Peyer's patch (tissue), 4 donors: ENCODE results near the gene GRIA4. TPM values are rescaled to one million over a fixed set of nuclear protein-coding genes. Genes with fewer than 3 reads are reported as not detected.

Source experiments
- DNase-seq, 3 donors: peaks; one replicate each; pipeline ENCODE4 v3.0.0-alpha.2; 2017 to 2019
- H3K27ac ChIP-seq, 4 donors: fragments of 200-600 bp; sonication (generic); one replicate each; pipeline ENCODE4 v1.5.1; 2016 to 2019
- H3K27me3 ChIP-seq, 2 donors: fragments of 200-600 bp; sonication (generic); one replicate each; pipeline ENCODE4 v1.5.1; 2019
- H3K36me3 ChIP-seq, 3 donors: fragments of 200-600 bp; sonication (generic); one replicate each; pipeline ENCODE4 v1.5.1; 2016 to 2019
- H3K4me1 ChIP-seq, 4 donors: fragments of 200-600 bp; sonication (generic); one replicate each; pipeline ENCODE4 v1.5.1; 2016 to 2019
- H3K4me3 ChIP-seq, 4 donors: fragments of 200-600 bp; sonication (generic); 1 replicate in 3 of 4; 2 replicates in 1 of 4; pipeline ENCODE4 v1.5.1; 2016 to 2019; ENCODE audit warnings: mild to moderate bottlenecking in 1 of 4
- H3K9me3 ChIP-seq, 4 donors: fragments of 200-600 bp; sonication (generic); one replicate each; pipeline ENCODE4 v1.5.1; 2016 to 2019; ENCODE audit warnings: mild to moderate bottlenecking in 1 of 4
- CTCF ChIP-seq, 6 experiments: fragments of 450-650 bp in 4 of 6; fragments of 200-600 bp in 2 of 6; sonication (generic) in 1 of 6; IDR thresholded peaks; one replicate each; pipeline ENCODE4 v1.5.1; 2017 to 2019; ENCODE audit warnings: antibody characterized with exemption in 6 of 6, mild to moderate bottlenecking in 3 of 6, moderate library complexity in 1 of 6
- POLR2A ChIP-seq, 2 donors: fragments of 450-650 bp; IDR thresholded peaks; one replicate each; pipeline ENCODE4 v1.5.1; 2017; ENCODE audit warnings: antibody characterized with exemption in 2 of 2, mild to moderate bottlenecking in 2 of 2, moderate library complexity in 2 of 2
- total RNA-seq, 4 donors: library from RNA; depleted of rRNA; stranded (reverse); fragments of >200 nt; gene quantifications; one replicate each; pipeline ENCODE4 v1.1.0, GENCODE V29; 2016

The GRIA4 gene
- total RNA-seq, 4 donors from 2014 or later = 9.9 to 87.8 (median 36.6) TPM

GRCh38 chr11:105700271-105700670, 90.4 kb downstream of the GRIA4 start:
- Histone ChIP-seq H3K27ac (no peak overlapping the region), H3K9me3 (no peaks in the 10 kb centered on the region), H3K4me1 (no peaks in the 10 kb centered on the region), H3K36me3 (no peaks in the 10 kb centered on the region), H3K27me3 (no peaks in the 10 kb centered on the region), H3K4me3 (no peak overlapping the region)
- TF ChIP-seq CTCF (IDR thresholded peaks at IDR 0.05) = no peak
- TF ChIP-seq POLR2A (IDR thresholded peaks at IDR 0.05) = no peak
- DNase-seq = no peak

GRCh38 chr11:105701098-105701497, 91.2 kb downstream of the GRIA4 start:
- Histone ChIP-seq H3K27ac (no peak overlapping the region), H3K4me1 (no peaks in the 10 kb centered on the region), H3K36me3 (no peaks in the 10 kb centered on the region), H3K4me3 (no peak overlapping the region), H3K27me3 (no peaks in the 10 kb centered on the region), H3K9me3 (no peaks in the 10 kb centered on the region)
- DNase-seq = no peak
- TF ChIP-seq CTCF (IDR thresholded peaks at IDR 0.05) (no peak), POLR2A (IDR thresholded peaks at IDR 0.05) (no peak)

- no peak overlapping the region for H3K27ac ChIP-seq
- no peak for DNase-seq
- no peaks in the 10 kb centered on the region for H3K4me1 ChIP-seq
- no peaks in the 10 kb centered on the region for H3K36me3 ChIP-seq
- no peak overlapping the region for H3K4me3 ChIP-seq
- H3K27me3 ChIP-seq = no peaks in the 10 kb centered on the region
- H3K9me3 ChIP-seq = no peaks in the 10 kb centered on the region
- TF ChIP-seq POLR2A (IDR thresholded peaks at IDR 0.05) = no peak
- no peak for TF ChIP-seq CTCF (IDR thresholded peaks at IDR 0.05)
Observed at GRCh38 chr11:105705786-105706530, 96.1 kb downstream of the GRIA4 start.

GRCh38 chr11:105713106-105713505, 103.2 kb downstream of the GRIA4 start:
- TF ChIP-seq CTCF (IDR thresholded peaks at IDR 0.05) = no peak
- H3K36me3 ChIP-seq = no peaks in the 10 kb centered on the region
- H3K4me1 ChIP-seq = no peaks in the 10 kb centered on the region
- H3K9me3 ChIP-seq = no peaks in the 10 kb centered on the region
- no peak for DNase-seq
- H3K4me3 ChIP-seq = no peak overlapping the region
- H3K27me3 ChIP-seq = no peaks in the 10 kb centered on the region
- H3K27ac ChIP-seq = no peak overlapping the region

GRCh38 chr11:105713696-105714095, 103.8 kb downstream of the GRIA4 start:
- Histone ChIP-seq H3K9me3 (no peaks in the 10 kb centered on the region), H3K36me3 (no peaks in the 10 kb centered on the region), H3K27me3 (no peaks in the 10 kb centered on the region), H3K4me1 (no peaks in the 10 kb centered on the region), H3K27ac (no peak overlapping the region), H3K4me3 (no peak overlapping the region)
- no peak for TF ChIP-seq CTCF (IDR thresholded peaks at IDR 0.05)
- no peak for DNase-seq

GRCh38 chr11:105718641-105719040, 108.8 kb downstream of the GRIA4 start:
- no peak overlapping the region for H3K4me3 ChIP-seq
- H3K36me3 ChIP-seq = no peaks in the 10 kb centered on the region
- H3K9me3 ChIP-seq = no peaks in the 10 kb centered on the region
- DNase-seq = no peak
- TF ChIP-seq POLR2A (IDR thresholded peaks at IDR 0.05) (no peak), CTCF (IDR thresholded peaks at IDR 0.05) (no peak)
- H3K4me1 ChIP-seq = no peaks in the 10 kb centered on the region
- H3K27me3 ChIP-seq = no peaks in the 10 kb centered on the region
- H3K27ac ChIP-seq = no peak overlapping the region
